ENCODE data around the gene MOGAT1.
"Not testable (repeated sequence)": the region's sequence is repeated elsewhere in the genome, so short reads cannot be mapped to it uniquely, and the experiment has no call there.

MOGAT1 gene

GRCh38 chr2:222743251-222743812, 71.9 kb downstream of the MOGAT1 start:
- no peak for DNase-seq (ENCODE audit: low read depth)

GRCh38 chr2:222745836-222746559, 74.5 kb downstream of the MOGAT1 start:
- DNase-seq (ENCODE audit: low read depth): no peak

GRCh38 chr2:222747526-222748160, 76.2 kb downstream of the MOGAT1 start:
- DNase-seq (ENCODE audit: low read depth): no peak

- DNase-seq (ENCODE audit: low read depth): no peak
Observed at GRCh38 chr2:222750533-222750932, 79.1 kb downstream of the MOGAT1 start.

GRCh38 chr2:222751238-222751637, 79.8 kb downstream of the MOGAT1 start:
- DNase-seq (ENCODE audit: low read depth): no peak

GRCh38 chr2:222751821-222752719, 80.6 kb downstream of the MOGAT1 start:
- no peak for DNase-seq (ENCODE audit: low read depth)

- no peak for DNase-seq (ENCODE audit: low read depth)
Observed at GRCh38 chr2:222752746-222753145, 81.3 kb downstream of the MOGAT1 start.

GRCh38 chr2:222753251-222753824, 81.9 kb downstream of the MOGAT1 start:
- DNase-seq (ENCODE audit: low read depth): no peak

GRCh38 chr2:222754324-222754930, 83.0 kb downstream of the MOGAT1 start:
- DNase-seq (ENCODE audit: low read depth): no peak

- not testable (repeated sequence) for DNase-seq (ENCODE audit: low read depth)
Observed at GRCh38 chr2:222755593-222755992, 84.1 kb downstream of the MOGAT1 start.

- no peak for DNase-seq (ENCODE audit: low read depth)
Observed at GRCh38 chr2:222756362-222756831, 84.9 kb downstream of the MOGAT1 start.

- DNase-seq (ENCODE audit: low read depth): no peak
Observed at GRCh38 chr2:222756951-222757650, 85.6 kb downstream of the MOGAT1 start.
